ENCODE measurements around the gene SLC26A1.

DNA sequence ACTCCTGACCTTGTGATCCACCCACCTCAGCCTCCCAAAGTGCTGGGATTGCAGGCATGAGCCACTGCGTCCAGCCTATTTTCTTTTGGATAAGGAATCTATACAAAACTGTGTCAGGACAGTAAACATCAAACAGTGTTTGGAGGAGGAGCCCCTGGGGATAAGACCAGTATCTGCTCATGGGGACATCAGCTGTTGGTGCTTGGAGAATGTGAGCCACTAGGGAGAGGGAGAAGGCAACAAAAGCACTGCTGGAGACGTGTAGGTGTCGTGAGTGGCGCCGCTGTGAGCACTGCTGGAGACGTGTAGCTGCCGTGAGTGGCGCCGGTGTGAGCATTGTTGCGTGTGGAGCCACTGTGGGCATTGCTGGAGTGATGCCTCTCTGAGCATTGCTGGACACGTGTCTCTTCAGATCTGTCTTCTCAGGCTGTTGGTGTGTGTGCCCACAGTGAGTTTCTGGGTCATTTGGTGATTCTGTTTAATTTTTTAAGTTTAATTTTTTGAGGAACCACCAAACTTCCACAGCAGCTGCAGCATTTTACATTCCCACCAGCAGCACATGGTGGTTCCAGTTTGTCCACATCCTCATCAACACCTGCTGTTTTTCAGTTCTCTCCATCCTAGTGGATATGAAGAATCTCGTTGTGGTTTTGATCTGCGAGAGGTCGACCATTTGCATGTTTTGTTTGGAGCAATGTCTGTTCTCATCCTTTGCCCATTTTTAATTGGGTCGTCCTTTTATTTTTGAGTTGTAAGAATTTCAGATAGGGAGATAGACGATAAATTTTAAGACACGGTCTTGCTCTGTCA is 38.8 kb downstream of the SLC26A1 start:
- TF ChIP-seq GATA2 (IDR thresholded peaks at IDR 0.05; ENCODE audit: low read depth, low read length), result no peak
- TF ChIP-seq GATA3 (IDR thresholded peaks at IDR 0.05; ENCODE audit: low read depth, low read length), result no peak

Measured in SH-SY5Y (cell line).